H9 (cell line): ENCODE data around the gene UBALD1. TPM values are rescaled to one million over a fixed set of nuclear protein-coding genes. Genes with fewer than 3 reads are reported as not detected.

Source experiments
- DNase-seq: peaks from one replicate; pipeline ENCODE4 v3.0.0-alpha.2; 2017
- H2AFZ ChIP-seq: one replicate; pipeline ENCODE4 v1.6.1; 2013; ENCODE audit warnings: mild to moderate bottlenecking, low read length, control low read depth, moderate library complexity
- H2AK5ac ChIP-seq: 2 replicates; pipeline ENCODE4 v1.6.1; 2013; ENCODE audit warnings: low read length, control low read depth, mixed read lengths; ENCODE audit not compliant: insufficient read length
- H2BK120ac ChIP-seq: one replicate; pipeline ENCODE4 v1.6.1; 2013; ENCODE audit warnings: low read depth, mild to moderate bottlenecking, low read length, control low read depth, inconsistent platforms; ENCODE audit not compliant: poor library complexity, severe bottlenecking
- H2BK12ac ChIP-seq: 2 replicates; pipeline ENCODE4 v1.6.1; 2013; ENCODE audit warnings: low read length, control low read depth, mixed read lengths, low read depth; ENCODE audit not compliant: insufficient read length
- H2BK15ac ChIP-seq: 2 replicates; pipeline ENCODE4 v1.6.1; 2013; ENCODE audit warnings: low read depth, low read length, control low read depth
- H2BK20ac ChIP-seq: one replicate; pipeline ENCODE4 v1.6.1; 2013; ENCODE audit warnings: low read depth, mild to moderate bottlenecking, low read length, control low read depth, inconsistent platforms; ENCODE audit not compliant: poor library complexity, severe bottlenecking
- H2BK5ac ChIP-seq: 2 replicates; pipeline ENCODE4 v1.6.1; 2013; ENCODE audit warnings: low read length, control low read depth, mixed read lengths; ENCODE audit not compliant: insufficient read length
- H3K14ac ChIP-seq: 2 replicates; pipeline ENCODE4 v1.6.1; 2013; ENCODE audit warnings: low read length, control low read depth; ENCODE audit not compliant: insufficient read depth
- H3K18ac ChIP-seq: 2 replicates; pipeline ENCODE4 v1.6.1; 2013; ENCODE audit warnings: low read depth, mild to moderate bottlenecking, mixed read lengths, low read length, control low read depth; ENCODE audit not compliant: insufficient read length
- H3K23ac ChIP-seq: 2 replicates; pipeline ENCODE4 v1.6.1; 2013; ENCODE audit warnings: low read length, control low read depth, mixed read lengths, low read depth; ENCODE audit not compliant: insufficient read length
- H3K23me2 ChIP-seq: 2 replicates; pipeline ENCODE4 v1.6.1; 2013; ENCODE audit warnings: low read depth, mild to moderate bottlenecking, mixed read lengths, low read length, control low read depth; ENCODE audit not compliant: insufficient read length, poor library complexity, severe bottlenecking
- H3K27ac ChIP-seq: 2 replicates; pipeline ENCODE4 v1.5.1; 2013; ENCODE audit warnings: low read length, control low read depth, mixed read lengths, low read depth; ENCODE audit not compliant: insufficient read length
- H3K27me3 ChIP-seq: 2 replicates; pipeline ENCODE4 v1.6.1; 2013; ENCODE audit warnings: low read length, control low read depth, inconsistent platforms; ENCODE audit not compliant: insufficient read depth
- H3K4ac ChIP-seq: 2 replicates; pipeline ENCODE4 v1.6.1; 2013; ENCODE audit warnings: low read depth, mild to moderate bottlenecking, control low read depth, inconsistent platforms, low read length, moderate library complexity
- H3K4me1 ChIP-seq: 2 replicates; pipeline ENCODE4 v1.6.1; 2013; ENCODE audit warnings: low read length, control low read depth, inconsistent platforms; ENCODE audit not compliant: insufficient read depth
- H3K4me2 ChIP-seq: 2 replicates; pipeline ENCODE4 v1.6.1; 2013; ENCODE audit warnings: low read length, control low read depth, mixed read lengths; ENCODE audit not compliant: insufficient read length, insufficient read depth
- H3K56ac ChIP-seq: 2 replicates; pipeline ENCODE4 v1.6.1; 2013; ENCODE audit warnings: low read depth, mild to moderate bottlenecking, mixed read lengths, low read length, control low read depth; ENCODE audit not compliant: insufficient read length
- H3K79me1 ChIP-seq: 2 replicates; pipeline ENCODE4 v1.6.1; 2013; ENCODE audit warnings: low read depth, mild to moderate bottlenecking, moderate library complexity, low read length, control low read depth, inconsistent platforms; ENCODE audit not compliant: insufficient read depth, poor library complexity, severe bottlenecking
- H3K79me2 ChIP-seq: 2 replicates; pipeline ENCODE4 v1.6.1; 2013; ENCODE audit warnings: low read length, control low read depth, inconsistent platforms; ENCODE audit not compliant: insufficient read depth
- H3K9ac ChIP-seq: 2 replicates; pipeline ENCODE4 v1.6.1; 2013; ENCODE audit warnings: low read length, control low read depth, mixed read lengths; ENCODE audit not compliant: insufficient read length; ENCODE audit errors: extremely low read depth
- H3K9me3 ChIP-seq: one replicate; pipeline ENCODE4 v1.6.1; 2013; ENCODE audit warnings: low read depth, low read length, inconsistent platforms; ENCODE audit not compliant: control insufficient read depth
- H3T11ph ChIP-seq: one replicate; pipeline ENCODE4 v1.6.1; 2013; ENCODE audit warnings: mild to moderate bottlenecking, low read length, control low read depth, inconsistent platforms
- H4K20me1 ChIP-seq: one replicate; pipeline ENCODE4 v1.6.1; 2013; ENCODE audit not compliant: control insufficient read depth, insufficient read length, insufficient read depth
- H4K5ac ChIP-seq: 2 replicates; pipeline ENCODE4 v1.6.1; 2013; ENCODE audit warnings: low read depth, mild to moderate bottlenecking, mixed read lengths, low read length, control low read depth; ENCODE audit not compliant: insufficient read length
- H4K8ac ChIP-seq: replicated peaks from 2 replicates; pipeline ENCODE4 v1.6.1; 2013; ENCODE audit warnings: low read length, control low read depth, mixed read lengths, low read depth; ENCODE audit not compliant: insufficient read length
- H4K91ac ChIP-seq: 2 replicates; pipeline ENCODE4 v1.6.1; 2013; ENCODE audit warnings: low read depth, mild to moderate bottlenecking, moderate library complexity, mixed read lengths, low read length, control low read depth; ENCODE audit not compliant: insufficient read length
- H3K27ac Mint-ChIP-seq, 3 experiments: 2 replicates in 2 of 3; 3 replicates in 1 of 3; pipeline ENCODE4 v1.8.0; 2020 to 2021; ENCODE audit warnings: mixed read lengths in 3 of 3, mild to moderate bottlenecking in 1 of 3, moderate library complexity in 1 of 3
- H3K27me3 Mint-ChIP-seq: 2 replicates; pipeline ENCODE4 v1.8.0; 2021; ENCODE audit warnings: low read depth, mild to moderate bottlenecking, moderate library complexity, mixed read lengths
- H3K36me3 Mint-ChIP-seq, 3 experiments: 2 replicates in 2 of 3; 3 replicates in 1 of 3; pipeline ENCODE4 v1.8.0; 2020 to 2021; ENCODE audit warnings: low read depth in 3 of 3, mixed read lengths in 3 of 3; ENCODE audit not compliant: insufficient read depth in 1 of 3
- H3K4me1 Mint-ChIP-seq, 2 experiments: 2 replicates each; pipeline ENCODE4 v1.8.0; 2020; ENCODE audit warnings: mixed read lengths in 2 of 2
- H3K4me3 Mint-ChIP-seq, 2 experiments: 2 replicates in 1 of 2; 3 replicates in 1 of 2; pipeline ENCODE4 v1.8.0; 2020 to 2021; ENCODE audit warnings: mild to moderate bottlenecking in 2 of 2, mixed read lengths in 2 of 2, moderate library complexity in 1 of 2
- H3K9me3 Mint-ChIP-seq, 2 experiments: 2 replicates in 1 of 2; 3 replicates in 1 of 2; pipeline ENCODE4 v1.8.0; 2020; ENCODE audit warnings: mild to moderate bottlenecking in 2 of 2, mixed read lengths in 2 of 2, moderate library complexity in 1 of 2
- WGBS: extraction: QIAGEN DNeasy Blood & Tissue Kit; methylation state at CpG from one replicate; pipeline ENCODE4 v1.1.7; 2013; ENCODE audit warnings: missing lambda C conversion rate, low lambda C conversion rate, mixed read lengths; ENCODE audit not compliant: insufficient read length; ENCODE audit errors: extremely low coverage; 5-methylcytosine and 5-hydroxymethylcytosine counted together
- total RNA-seq: library from RNA; stranded (reverse); gene quantifications from 2 replicates; pipeline ENCODE4 v1.2.1, GENCODE V29; 2021
- TF ChIP-seq, protein P1 (sequence below): fragments of 200-600 bp; sonication (generic); conservative IDR thresholded peaks from 3 replicates; pipeline ENCODE4 v1.8.0; 2021; ENCODE audit warnings: antibody characterized with exemption, mild to moderate bottlenecking

Gene UBALD1
- total RNA-seq, 1 experiment from 2014 or later: 80.9 TPM

DNA sequence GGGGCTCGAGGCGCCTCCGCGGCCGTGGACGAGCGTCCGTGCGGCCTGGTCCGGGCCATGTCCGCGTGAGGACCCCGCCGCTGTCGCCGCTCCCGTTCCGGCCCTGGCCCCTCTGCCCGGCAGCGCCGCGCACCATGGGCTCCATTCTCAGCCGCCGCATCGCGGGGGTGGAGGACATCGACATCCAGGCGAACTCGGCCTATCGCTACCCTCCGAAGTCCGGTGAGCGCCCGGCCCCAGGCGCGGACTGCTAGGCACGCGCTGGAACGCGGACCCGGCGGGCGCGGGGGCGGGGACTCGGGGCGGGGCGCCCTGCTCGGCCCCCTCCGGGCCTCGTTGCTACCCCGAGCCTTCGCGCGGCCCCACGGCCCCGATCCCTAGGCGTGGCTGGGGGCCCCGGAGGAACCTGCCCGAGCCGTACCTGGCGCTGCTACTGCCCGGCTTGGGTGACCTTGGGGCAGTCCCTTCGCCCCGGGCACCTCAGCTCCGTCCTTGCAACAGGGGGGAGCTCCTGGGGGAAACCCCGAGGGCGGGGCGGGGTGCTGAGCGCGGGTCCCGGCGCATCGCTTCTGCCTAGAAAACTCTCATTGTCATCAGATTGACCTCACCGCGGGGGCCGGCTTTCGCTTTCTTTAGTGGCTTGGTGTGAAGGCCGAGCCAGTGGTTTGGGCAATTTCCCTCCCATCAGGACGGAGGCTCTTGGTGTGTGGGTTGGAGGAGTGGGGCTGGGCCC lies 10.3 kb upstream of the UBALD1 start:
- TF ChIP-seq, protein P1, sequence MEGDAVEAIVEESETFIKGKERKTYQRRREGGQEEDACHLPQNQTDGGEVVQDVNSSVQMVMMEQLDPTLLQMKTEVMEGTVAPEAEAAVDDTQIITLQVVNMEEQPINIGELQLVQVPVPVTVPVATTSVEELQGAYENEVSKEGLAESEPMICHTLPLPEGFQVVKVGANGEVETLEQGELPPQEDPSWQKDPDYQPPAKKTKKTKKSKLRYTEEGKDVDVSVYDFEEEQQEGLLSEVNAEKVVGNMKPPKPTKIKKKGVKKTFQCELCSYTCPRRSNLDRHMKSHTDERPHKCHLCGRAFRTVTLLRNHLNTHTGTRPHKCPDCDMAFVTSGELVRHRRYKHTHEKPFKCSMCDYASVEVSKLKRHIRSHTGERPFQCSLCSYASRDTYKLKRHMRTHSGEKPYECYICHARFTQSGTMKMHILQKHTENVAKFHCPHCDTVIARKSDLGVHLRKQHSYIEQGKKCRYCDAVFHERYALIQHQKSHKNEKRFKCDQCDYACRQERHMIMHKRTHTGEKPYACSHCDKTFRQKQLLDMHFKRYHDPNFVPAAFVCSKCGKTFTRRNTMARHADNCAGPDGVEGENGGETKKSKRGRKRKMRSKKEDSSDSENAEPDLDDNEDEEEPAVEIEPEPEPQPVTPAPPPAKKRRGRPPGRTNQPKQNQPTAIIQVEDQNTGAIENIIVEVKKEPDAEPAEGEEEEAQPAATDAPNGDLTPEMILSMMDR: no peak
- Histone ChIP-seq H2BK20ac (no peak overlapping the region), H3K27ac (no peak overlapping the region), H3T11ph (no peak overlapping the region), H2BK5ac (no peak overlapping the region), H4K91ac (no peak overlapping the region), H3K4me1 (no peaks in the 10 kb centered on the region), H3K79me2 (peaks cover 17% of the 10 kb centered on the region; the same call in 1 of the 2 replicates), H2BK15ac (no peak overlapping the region), H2BK12ac (no peak overlapping the region), H3K4me2 (peak overlapping the region; percentile 79), H4K20me1 (no peaks in the 10 kb centered on the region), H2AFZ (no peak overlapping the region), H3K79me1 (peaks cover 10% of the 10 kb centered on the region), H3K14ac (peak overlapping the region; percentile 65), H3K27me3 (no peaks in the 10 kb centered on the region), H3K18ac (peak overlapping the region; percentile 63), H4K8ac (no peak overlapping the region), H2AK5ac (no peak overlapping the region), H3K23ac (no peak overlapping the region), H3K9me3 (no peaks in the 10 kb centered on the region), H3K9ac (peak overlapping the region; percentile 45), H2BK120ac (no peak overlapping the region), H3K4ac (no peak overlapping the region), H3K23me2 (peaks cover 10% of the 10 kb centered on the region), H3K56ac (no peak overlapping the region), H4K5ac (no peak overlapping the region)
- peak; percentile 77 for DNase-seq
- WGBS: no CpG with 5 or more reads among the region's 80 CpGs
- Mint-ChIP-seq H3K36me3 (peaks cover 16 to 20% (median 16%) of the 10 kb centered on the region in 3 experiments), H3K27me3 (no peaks in the 10 kb centered on the region), H3K27ac (peak overlapping the region; percentile 95 to 97 (median 96); a peak in 6 of 7 replicates), H3K9me3 (peaks cover 0 to 2% of the 10 kb centered on the region in 2 experiments; a peak in 2 of 5 replicates), H3K4me3 (peak overlapping the region; percentile 89 to 98), H3K4me1 (peaks cover 16 to 20% of the 10 kb centered on the region in 2 experiments)
